ENCODE data around the gene RAB7B. TPM values are rescaled to one million over a fixed set of nuclear protein-coding genes. Genes with fewer than 3 reads are reported as not detected.

Gene RAB7B
- total RNA-seq, 4 donors from 2014 or later, result 0.26 to 22.5 (median 8.0) TPM

DNA sequence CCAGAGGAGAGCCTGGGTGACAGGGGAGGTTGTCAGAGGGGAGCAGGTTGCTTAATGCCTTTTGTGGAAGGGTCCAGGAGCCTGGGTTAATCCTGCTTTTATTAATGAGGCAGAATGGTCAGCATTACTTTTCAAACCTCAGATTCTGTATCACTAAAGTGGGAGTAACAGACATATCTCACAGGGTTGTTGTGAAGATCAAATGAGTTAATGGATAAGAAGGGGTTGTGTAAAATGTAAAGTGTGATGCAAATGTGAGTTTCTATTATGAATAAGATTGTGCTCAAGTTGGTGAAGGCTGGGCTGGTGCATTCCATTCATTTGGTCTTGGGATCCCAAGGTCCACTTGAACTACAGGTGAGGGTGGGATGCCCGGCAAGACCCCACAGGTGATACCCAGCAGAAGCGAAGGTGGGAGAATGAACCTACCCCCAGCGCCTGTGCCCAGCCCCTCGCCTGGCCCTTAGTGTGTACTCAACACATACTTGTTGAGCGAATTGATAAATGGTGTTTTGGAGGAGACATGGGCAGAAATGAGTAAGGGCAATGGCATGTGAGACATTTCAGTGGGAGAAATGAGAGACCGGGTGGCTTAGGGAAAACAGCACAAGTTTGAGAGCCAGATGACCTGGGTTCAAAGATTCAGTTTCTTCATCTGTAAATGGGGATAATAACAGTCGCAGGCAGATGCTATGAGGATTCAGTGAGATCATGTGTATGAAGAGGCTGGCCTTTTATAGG, 66.2 kb downstream of the RAB7B start:
- Histone ChIP-seq H3K27me3 (no peaks in the 10 kb centered on the region), H3K36me3 (no peaks in the 10 kb centered on the region), H3K9me3 (no peaks in the 10 kb centered on the region), H3K4me1 (no peaks in the 10 kb centered on the region), H3K4me3 (no peak overlapping the region), H3K27ac (no peak overlapping the region)
- intact Hi-C loops (cut with DNase I; ENCODE audit: low total_unique reads), result no loop called here
- no peak for DNase-seq
- TF ChIP-seq POLR2A (IDR thresholded peaks at IDR 0.05), result no peak
- TF ChIP-seq, protein P1, sequence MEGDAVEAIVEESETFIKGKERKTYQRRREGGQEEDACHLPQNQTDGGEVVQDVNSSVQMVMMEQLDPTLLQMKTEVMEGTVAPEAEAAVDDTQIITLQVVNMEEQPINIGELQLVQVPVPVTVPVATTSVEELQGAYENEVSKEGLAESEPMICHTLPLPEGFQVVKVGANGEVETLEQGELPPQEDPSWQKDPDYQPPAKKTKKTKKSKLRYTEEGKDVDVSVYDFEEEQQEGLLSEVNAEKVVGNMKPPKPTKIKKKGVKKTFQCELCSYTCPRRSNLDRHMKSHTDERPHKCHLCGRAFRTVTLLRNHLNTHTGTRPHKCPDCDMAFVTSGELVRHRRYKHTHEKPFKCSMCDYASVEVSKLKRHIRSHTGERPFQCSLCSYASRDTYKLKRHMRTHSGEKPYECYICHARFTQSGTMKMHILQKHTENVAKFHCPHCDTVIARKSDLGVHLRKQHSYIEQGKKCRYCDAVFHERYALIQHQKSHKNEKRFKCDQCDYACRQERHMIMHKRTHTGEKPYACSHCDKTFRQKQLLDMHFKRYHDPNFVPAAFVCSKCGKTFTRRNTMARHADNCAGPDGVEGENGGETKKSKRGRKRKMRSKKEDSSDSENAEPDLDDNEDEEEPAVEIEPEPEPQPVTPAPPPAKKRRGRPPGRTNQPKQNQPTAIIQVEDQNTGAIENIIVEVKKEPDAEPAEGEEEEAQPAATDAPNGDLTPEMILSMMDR (IDR thresholded peaks at IDR 0.05), result no peak

DNA sequence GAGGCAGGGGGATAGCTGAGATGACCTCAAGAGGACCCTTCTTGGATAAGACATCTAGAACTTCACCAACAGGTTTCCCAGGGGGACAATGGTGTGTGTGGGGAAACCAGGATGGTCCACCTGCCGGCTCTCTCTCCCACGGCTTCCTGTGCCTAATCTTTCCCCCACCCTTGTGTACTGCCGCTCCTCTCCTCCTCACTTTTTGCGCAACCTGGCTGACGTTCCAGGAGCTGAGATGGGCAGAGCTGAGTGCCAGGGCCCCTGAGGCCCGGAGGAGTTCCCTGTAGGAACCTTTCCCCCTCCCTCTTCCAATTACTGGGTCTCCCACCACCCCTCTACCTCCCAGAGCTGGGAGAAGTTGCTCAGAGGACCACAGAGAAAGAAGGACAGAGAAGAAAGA, 66.9 kb downstream of the RAB7B start:
- no peak overlapping the region for H3K27ac ChIP-seq
- DNase-seq, result no peak
- H3K4me1 ChIP-seq, result no peaks in the 10 kb centered on the region
- H3K9me3 ChIP-seq, result no peaks in the 10 kb centered on the region
- H3K4me3 ChIP-seq, result no peak overlapping the region
- H3K36me3 ChIP-seq, result no peaks in the 10 kb centered on the region
- no peak for TF ChIP-seq POLR2A (IDR thresholded peaks at IDR 0.05)
- TF ChIP-seq, protein P1 (IDR thresholded peaks at IDR 0.05), result no peak
- no peaks in the 10 kb centered on the region for H3K27me3 ChIP-seq
- intact Hi-C loops (cut with DNase I; ENCODE audit: low total_unique reads), result no loop called here

DNA sequence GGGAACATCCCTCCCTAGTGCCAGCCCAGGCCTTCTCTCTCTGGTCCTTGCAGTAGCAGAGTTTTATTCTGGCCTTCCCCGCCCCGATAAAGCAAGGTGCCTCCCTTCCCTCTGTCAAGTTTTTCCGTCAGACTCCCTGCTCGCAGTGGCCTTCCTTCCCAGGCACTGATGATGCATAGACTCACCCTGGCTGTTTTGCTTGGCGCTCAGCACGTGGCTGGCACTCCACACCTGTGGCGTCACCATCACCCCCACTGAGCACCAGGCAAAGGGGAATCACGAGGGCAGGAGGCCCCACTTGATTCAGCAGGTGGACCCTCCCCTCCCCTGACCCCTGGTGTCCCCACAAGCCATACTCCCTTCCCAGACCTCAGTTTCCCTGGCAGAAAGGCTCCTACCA, 67.3 kb downstream of the RAB7B start:
- intact Hi-C loops (cut with DNase I; ENCODE audit: low total_unique reads), result no loop called here
- Histone ChIP-seq H3K27me3 (no peaks in the 10 kb centered on the region), H3K36me3 (no peaks in the 10 kb centered on the region), H3K27ac (no peak overlapping the region), H3K9me3 (no peaks in the 10 kb centered on the region), H3K4me3 (no peak overlapping the region), H3K4me1 (no peaks in the 10 kb centered on the region)
- no peak for DNase-seq
- TF ChIP-seq, protein P1 (IDR thresholded peaks at IDR 0.05), result no peak

DNA sequence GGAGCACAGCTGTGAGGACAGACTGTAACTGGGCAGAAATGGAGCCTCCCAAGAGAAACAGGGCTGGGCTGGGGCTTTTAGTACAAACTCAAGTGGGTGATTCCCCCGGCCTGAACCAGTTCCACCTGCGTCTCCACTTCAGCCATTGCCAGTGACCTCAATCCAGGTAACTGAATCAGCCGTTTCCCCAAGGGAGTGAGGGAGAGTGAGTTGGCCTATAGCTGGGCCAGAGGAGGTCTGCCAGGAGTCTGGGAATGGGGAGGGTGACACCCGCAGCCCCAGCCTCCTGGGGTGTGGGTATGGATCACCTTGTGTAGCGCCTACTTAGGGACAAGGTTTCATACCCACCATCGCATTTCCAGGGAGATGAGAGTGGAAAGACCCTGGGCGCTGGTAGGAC, 68.4 kb downstream of the RAB7B start:
- intact Hi-C loops (cut with DNase I; ENCODE audit: low total_unique reads), result no loop called here

DNA sequence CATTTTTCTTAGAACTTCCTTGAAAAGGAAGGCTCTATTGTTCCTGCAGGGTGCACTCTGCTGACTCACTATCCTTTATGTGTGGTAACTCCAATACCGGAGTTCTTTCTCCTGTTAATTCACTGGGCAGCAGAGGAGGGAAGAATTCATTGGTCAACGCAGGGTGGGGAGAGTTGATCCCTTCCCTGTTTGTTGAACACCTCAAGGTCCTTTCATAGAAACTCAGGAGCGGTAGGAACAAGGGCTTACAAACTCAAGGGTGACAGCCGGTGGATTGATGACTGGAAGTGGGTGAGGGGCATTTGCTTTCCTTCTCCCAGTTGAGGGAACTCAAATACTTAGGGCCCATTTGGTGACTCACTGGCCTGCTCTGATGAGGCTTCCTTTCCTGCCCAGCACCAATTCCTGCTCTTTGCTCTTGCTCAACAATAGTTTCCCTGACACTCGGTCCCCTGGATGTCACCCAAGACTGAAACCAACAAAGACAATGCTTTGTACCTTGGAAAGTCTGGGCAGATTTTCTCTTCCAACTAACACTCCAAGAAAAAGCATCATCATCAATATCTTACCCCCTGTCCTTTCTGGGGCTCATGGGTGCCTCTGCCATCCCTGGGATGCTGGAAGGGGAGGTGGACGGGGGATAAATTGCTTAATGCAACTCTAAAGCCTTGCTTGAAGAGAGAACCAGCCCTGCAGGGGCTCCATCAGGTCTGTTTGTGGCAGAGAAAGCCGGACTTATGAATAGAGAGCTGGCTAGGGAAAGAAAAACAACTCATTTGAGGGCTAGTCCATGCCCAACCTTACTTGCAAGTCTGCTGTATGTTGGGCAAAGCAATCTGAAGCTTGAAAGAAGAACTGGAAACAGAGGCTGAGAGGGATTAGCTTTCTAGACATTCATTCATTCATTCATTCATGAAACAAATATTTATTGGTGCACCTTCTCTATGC, 69.2 kb downstream of the RAB7B start:
- peak in 1 of 2 donors; percentile 24 for DNase-seq
- no peak for TF ChIP-seq POLR2A (IDR thresholded peaks at IDR 0.05)
- TF ChIP-seq, protein P1 (IDR thresholded peaks at IDR 0.05), result no peak
- no peak overlapping the region for H3K27ac ChIP-seq

More for the DNA sequence above, 68.4 kb downstream of the RAB7B start:
- H3K9me3 ChIP-seq, result no peaks in the 10 kb centered on the region
- TF ChIP-seq POLR2A (IDR thresholded peaks at IDR 0.05), result no peak
- H3K36me3 ChIP-seq, result no peaks in the 10 kb centered on the region
- no peaks in the 10 kb centered on the region for H3K27me3 ChIP-seq
- H3K4me1 ChIP-seq, result no peaks in the 10 kb centered on the region
- no peak overlapping the region for H3K4me3 ChIP-seq
- no peak overlapping the region for H3K27ac ChIP-seq
- no peak for DNase-seq

More for the DNA sequence above, 69.2 kb downstream of the RAB7B start:
- no peaks in the 10 kb centered on the region for H3K4me1 ChIP-seq
- intact Hi-C loops (cut with DNase I; ENCODE audit: low total_unique reads), result no loop called here
- no peaks in the 10 kb centered on the region for H3K9me3 ChIP-seq
- no peaks in the 10 kb centered on the region for H3K36me3 ChIP-seq
- H3K27me3 ChIP-seq, result no peaks in the 10 kb centered on the region
- no peak overlapping the region for H3K4me3 ChIP-seq

Measured in uterus (tissue), 4 donors.